Activated CD4-positive, alpha-beta T cell treated with anti-CD3 and anti-CD28 coated beads, Interleukin-2, amount 50 U/mL, for 4 hours (primary cell): ENCODE measurements around the gene SYNC.

Experiments used
- DNase-seq, 2 experiments: peaks; one replicate each; pipeline ENCODE4 v3.0.0-alpha.2; 2020

The SYNC gene

DNA sequence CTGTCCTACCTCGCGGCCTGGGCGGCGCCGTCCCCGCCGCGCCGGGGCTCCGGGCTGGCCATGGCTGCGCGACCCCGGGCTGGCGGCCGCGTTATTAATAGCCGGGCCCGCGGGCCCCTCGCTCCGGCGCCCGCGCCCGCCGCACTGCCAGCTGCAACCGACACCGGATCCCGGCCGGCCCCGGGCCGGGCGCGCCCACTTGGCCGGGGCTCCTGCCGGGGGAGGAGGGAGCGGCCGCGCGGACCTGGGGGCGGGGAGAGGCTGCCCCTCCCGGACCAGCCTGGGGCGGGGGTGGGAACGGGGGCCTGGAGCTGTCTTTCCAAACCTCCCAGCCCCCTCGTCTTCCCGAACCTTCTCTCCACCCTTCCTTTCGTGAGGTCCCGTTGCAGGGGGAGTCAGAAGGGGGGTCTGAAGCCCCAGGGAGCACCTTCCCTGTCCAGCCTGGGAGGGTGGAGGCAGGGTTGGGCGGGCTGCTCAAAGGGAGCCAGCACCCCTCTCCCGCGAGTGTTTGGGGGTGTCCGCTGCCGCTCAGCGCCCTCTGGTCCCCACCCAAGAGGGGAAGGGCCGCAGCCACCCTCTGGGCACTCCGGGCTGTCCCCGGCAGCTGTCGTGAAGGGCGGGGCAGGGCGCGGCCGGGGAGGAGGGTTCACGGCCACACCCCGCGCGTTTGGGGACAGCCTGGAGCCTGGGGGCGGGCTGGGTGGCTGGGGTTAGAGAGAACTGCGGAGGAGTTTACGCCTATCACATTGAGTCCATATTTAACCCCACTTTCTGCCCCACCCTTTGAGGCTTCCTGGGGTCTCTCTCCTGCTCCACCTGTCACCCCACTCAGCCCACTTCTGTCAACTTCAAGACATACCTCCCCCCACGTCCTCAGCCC lies at the start of gene SYNC:
TSS of gene SYNC (minus strand) at position 172 of the 880 bp plus-strand sequence. CDS start at position 62, 110 bp downstream.
- DNase-seq: no peak

DNA sequence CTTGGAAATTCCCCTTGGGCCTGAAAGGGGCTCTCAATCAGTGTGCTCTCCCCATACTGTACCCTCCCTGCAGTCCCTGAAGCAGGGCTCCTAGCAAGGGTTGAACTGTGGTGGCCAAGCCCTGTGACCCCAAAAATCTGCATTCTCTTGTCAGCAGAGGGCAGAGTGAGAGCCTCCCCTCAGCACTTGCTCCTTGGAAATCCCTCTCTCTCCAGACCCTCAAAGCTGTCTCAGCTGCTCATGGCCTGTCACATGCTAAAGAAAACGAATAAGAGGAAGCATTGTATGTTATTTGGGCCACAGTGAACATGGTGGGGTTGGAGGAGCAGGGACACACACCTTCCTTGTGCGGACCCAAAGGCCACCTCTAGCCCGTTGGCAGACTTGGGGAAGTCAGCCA lies 47.2 kb upstream of the SYNC start:
- no peak for DNase-seq

DNA sequence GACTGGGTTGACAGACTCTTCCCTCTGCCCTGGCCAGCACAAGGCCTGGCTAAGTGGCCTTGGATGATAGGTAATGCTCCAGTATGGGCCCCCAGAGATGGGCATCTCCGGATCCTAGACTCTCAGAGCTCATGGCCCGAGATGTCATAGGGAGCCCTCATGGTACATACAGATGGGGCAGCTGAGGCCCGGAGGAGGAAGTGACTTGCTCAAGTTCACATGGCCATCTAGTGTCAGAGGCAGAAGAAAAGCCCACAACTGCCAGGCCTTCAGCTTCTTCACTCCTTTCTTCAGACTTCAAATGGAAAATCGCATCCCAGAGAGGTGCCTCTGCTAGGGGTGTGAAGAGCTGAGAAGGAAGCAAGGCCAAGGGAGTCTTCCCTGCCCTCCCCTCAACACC lies 46.8 kb upstream of the SYNC start:
- no peak for DNase-seq

DNA sequence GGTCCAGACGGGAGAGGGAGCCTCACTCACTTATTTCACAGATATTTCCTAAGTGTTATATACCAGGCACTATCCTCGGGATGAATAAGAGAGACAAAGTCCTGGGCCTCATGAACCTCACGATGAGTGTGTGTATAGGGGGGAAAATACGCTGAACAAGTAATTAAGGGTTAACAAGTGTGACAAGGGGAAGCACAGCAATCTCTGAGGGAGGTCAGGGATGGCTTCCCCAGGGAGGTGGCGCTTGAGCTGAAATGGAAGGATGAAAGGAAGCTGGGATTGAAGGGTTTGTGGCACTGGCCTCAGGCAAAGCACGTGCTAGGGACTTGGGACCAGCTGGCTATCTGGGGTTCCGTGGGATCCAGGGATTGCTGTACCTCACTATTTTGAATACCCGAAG lies 46.4 kb upstream of the SYNC start:
- no peak for DNase-seq

DNA sequence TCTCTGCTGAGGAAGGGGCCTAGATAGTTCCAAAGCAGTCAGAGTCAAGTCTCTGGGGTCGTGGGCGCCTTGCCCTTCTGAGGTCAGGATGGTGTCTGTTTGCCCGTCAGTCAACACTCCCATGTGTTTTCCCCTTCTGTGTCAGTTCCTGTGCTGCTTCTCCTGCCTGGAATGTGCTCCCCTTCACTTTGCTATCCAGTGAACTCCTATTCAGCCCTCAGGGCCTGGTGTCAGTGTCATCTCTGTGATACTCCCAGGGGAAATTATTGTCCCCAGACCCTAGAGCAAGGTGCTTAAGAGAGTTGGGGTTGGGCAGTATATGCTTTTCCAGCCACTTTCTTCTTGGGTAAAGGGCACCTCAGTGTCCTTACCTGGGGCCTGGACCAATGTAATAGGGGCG lies 45.8 kb upstream of the SYNC start:
- DNase-seq: no peak

DNA sequence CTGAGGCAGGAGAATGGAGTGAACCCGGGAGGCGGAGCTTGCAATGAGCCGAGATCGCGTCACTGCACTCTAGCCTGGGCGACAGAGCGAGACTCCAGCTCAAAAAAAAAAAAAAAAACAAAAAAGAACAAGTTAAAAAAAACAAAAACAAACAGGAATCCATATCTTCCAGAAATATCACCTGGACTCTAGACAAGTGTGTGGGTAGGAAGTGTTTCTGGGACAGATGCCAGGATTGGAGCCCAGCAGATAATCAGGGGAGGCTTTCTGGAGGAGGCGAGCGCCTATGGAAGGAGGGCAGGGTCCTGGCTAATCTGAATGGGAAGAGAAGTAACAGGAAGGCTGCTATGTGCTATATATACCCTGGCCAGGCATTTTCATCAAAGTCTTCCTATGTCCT lies 43.6 kb upstream of the SYNC start:
- no peak for DNase-seq

DNA sequence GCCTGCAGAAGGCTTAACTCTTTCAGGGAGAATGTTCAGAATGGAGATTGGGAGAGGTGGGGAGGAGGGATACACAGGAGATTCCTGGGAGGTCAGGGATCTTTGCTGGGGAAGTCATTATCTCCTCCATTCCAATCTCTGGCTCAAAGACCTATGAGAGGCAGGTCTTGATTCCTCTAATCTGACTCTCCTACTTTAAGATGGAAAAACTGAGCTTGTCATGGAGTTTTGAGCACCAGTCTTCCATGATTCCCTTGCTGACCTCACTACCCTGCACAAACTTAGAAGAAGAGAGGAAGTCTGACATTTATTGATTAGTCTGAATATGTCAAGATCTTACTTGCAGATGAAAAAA lies 41.5 kb upstream of the SYNC start:
- no peak for DNase-seq

DNA sequence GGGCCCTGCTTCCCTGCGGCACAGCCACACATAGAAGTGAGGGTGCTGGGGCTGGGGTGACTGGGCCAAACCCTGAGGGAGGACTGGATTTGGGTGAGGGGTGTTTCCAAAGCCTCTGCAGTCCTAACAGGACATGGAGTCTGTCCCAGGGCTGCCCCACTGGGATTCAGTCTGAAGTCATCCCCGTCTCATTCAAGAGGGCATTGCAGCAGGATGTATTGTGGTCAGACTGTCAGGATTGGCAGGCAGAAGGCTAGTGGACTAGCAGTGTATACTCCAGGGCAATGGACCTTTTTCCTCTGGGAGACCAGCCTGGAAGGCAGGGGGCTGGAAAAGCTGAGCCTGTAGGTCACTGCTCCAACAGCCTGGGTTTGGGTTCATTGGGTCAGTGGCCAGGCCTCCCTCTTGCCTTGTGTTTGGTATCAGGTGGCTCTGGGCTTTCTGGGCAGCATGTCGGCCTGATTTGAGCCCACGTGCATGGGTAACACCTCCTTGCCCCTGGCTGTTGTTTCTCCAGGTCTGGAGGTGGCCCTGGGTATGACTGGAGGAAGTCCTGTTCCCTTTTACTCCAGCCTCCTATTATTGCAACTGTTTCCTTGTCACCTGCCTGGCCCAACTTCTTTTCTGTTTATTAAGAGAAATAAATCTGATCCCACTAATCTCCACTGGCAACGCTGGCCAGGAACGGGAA lies 41.0 kb upstream of the SYNC start:
- no peak for DNase-seq

DNA sequence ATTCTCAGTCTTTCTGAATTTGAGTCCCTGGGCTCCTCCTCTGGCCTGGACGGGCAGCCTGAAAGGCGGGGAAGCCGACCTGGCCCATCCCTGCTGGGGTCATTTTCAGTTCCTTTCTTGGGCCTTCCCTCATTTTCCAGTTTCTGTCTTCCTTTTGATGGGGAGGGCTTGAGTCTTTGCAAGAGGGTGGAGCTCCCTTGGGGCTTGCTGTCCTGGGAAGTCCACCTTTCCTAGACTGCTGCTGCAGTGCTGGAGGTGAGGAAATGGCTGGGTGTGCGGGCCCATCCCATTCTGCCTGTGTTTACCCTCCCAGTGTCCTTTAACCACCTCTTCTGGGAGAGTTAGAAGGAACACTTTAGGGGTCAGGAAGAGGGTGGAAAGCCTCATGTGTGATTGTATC lies 40.4 kb upstream of the SYNC start:
- DNase-seq: no peak

DNA sequence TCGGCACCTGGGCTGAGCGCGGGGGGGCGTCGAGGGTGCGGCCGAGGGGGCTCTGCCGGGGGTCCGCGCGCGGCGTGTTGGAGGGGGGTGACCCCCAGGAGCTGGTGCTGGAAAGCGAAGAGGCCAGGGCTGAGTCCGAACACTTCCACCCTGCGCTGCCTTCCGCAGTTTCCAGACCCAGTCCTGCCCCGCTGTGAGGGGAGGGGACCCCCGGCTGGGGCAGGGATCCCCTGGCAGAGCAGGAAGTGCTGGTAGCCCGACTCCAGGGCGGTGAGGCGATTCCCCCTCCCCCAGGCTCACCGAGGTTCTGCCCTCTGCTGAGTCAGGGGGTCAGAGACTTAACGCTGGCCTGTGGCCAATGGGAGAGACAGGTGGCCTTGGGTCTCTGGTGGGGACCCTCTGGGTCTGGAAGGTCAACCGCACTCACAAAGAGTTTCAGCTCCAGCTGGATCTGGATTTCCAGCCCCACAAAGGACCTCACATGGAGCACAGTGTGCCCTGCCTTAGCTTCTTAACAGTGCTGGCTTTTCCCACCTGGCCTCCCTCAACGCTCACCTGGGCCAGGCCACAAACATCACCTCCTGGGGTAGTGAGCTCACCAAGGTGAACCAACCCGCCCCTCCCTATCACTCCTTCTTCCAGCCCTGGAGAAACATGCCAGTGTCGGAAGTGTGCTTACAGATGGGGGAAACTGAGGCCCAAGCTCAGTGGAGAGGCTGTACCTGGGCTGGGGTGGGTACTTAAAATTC lies 39.8 kb upstream of the SYNC start:
- DNase-seq: no peak

DNA sequence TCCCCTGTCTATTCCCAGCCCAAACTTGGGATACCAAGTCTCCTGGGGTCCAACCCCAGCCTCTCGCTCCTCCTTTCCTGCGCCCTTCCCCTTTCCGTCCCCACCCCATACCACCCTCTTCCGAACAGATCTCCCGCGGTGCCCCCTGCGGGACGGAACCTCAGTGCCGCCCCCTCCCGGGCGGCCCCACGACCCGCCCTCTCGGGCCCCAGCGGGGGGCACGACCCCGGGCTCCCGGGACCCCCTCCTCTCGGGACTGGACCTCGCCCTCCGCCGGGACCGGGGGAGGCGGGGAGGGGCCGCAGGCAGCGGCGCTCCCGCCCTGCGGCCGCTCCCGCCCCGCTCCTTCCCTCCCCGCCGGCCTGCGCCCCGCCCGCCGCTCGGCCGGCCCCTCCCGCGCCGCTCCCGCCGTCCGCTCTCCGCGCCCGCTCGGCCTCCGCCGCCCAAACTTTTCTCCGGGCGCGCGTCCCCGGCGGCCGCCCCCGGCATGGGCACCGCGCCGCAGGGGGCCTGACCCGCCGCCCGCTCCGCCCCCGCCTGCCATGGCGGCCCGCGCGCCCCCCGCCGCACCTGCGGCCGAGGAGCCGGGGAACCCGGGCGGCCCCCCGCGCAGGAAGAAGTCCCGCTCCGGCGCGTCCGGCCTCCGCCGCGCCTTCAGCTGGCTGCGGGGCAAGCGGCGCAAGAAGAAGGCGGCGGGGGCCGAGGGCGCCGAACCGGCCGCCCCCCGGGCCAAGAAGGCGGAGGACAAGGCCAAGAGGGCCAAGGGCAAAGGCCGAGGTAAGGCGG lies 39.0 kb upstream of the SYNC start:
- DNase-seq: no peak

DNA sequence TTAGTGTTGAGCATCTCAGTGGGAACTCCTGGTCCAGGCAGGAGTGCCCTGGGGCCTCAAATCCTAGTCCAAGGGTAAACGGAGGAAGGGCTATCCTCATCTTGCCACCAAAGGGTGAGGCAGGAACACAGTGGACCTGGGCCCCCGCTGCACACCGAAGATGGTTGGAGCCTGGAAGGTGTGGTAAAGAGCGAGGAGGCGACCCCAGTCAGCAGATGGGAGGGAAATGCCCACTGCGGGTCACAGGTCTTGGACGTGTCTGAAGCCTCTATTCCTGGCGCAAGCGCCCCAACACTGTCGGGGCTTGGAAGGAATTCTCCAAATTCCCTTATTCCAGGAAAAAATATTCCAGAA lies 38.5 kb upstream of the SYNC start:
- DNase-seq: no peak

DNA sequence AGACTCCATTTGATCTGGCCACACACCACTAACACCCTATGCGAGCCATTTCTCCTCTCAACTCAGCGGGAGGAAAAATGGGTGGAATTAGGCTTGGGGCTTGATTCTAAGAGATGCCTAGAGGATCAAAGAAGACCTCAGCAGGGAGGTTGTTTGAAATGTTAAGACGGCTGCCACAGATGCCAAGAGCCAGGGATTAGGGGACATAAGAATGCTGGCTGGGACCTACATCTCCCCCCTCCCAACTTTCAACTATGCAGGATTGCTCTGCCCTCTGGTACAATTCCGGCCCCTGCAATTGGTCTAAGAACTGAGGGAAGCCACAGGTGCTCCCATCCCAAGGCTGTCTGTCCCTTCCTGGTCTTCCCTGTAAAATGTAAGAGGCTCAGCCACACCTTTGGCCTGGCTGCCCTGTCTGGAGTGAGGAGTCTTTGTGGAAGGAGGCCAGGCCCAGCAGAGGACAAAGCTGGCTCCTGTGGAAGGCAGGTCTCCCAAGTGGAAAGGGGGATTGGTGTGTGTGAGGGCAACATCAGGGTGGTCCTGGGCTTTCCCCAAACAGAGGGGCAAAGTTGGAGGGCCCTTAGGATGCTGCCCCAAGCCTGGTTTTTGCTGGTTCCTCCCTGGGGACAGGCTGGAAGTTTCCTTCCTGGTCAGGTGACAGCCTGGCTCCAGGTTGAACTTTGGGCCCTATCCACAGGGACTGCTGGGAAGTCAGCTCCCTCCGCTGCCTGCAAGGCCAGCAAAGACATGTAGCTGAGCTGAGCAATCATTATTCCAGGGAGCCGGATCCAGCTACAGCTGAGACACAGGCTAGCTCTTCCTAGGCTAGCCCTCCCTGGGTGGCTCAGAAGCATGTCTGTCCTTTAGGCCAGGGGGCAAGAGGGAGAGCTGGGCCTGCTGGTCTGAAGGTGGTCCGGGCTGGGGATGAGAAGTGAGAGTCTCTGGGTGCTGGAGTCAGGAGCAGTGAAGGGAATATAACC lies 34.5 kb upstream of the SYNC start:
- no peak for DNase-seq

DNA sequence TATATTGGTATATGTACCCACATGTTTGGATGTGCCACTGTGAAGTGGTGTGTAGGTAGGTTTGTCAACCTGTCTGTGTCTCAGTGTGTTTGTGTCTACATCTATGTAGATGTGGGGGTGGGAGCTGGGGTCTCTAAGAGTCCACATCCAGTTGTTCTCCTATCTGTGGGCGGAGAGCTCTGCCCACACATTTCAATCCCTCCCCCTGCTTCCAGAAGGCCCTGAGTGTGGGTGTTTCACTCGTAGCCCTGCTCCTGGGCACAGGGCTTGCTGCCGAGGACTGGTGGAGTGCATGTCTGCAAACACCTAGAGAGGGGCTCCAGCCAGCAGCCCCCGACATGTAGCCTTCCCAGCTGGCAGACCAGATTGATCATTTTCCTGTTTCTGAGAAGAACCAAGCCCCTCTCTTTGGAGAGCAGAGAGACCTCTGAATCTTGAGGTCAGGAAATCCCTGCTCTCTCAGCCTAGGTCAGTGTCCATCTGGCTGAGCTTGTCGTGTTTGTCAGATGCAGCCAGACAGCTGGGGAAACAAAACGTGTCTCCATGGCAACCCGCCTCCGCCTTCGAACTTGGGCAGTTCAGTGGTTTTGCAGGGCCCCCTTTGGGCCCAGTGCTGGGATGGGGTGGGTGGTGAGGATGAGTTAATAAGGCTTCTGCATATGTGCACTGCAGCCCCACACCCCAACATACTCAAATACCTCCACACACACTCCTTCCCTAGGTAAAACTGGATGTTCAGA lies 31.2 kb upstream of the SYNC start:
- no peak for DNase-seq

DNA sequence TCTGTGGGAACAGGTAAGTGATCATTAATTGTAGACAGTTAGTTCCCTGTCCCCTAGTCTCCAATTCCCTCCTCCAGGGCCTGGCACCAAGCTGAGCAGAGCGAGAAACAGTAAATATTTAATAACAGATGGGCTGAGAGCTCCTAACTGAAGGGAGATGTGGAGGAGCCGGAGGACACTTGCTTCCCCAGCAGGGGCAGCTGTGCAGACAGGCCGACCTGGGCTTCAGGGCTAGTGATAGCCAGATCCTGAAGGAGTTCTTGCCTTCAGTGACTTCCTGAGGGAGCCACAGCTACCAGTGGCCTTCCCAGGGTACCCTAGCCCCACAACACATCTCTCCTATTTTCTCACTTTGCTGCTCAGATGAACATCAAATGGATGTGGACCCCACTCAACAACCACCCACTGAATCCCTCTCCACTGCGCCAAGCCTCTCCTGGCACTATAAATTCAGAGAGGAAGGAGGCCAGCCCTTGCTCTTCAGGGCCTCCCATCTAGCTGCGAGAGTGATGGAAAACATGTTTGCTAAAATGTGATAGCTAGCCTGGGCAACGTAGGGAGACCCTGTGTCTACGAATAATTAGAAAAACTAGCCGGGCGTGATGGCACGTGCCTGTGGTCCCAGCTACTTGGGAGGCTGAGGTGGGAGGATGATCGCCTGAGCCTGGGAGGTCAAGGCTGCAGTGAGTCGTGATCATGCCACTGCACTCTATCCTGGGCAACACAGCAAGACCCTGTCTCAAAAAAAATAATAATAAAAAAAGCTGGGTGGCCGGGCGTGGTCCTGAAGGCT lies 26.9 kb upstream of the SYNC start:
- DNase-seq: no peak

DNA sequence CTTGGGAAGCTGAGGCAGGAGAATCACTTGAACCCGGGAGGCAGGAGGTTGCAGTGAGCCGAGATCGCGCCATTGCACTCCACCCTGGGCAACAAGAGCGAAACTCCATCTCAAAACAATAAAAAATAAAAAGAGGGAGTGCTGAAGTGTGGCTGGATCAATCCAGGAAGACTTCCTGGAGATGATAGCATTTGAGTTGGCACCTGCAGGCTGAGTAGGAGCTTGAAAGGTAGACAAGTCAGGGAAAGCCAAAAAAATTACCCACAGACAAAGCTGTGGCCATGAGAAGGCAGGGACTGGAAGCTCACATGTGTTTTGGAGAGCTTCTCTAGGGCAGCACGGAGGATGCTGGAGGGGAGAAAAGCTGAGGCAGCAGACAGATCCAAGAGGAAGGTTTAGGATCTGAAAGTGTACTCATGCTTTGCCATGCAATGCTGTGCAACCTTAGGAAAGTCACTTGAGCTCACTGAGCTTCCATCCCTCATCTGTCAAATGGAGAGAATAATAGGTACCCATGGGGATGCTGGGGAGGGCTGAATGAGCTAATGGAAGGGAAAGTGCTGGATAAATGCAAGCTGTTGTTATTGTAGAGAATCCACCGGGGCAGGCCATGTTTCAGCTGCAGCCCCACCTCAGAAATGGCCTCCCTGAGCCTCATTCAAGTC lies 26.0 kb upstream of the SYNC start:
- DNase-seq: no peak

DNA sequence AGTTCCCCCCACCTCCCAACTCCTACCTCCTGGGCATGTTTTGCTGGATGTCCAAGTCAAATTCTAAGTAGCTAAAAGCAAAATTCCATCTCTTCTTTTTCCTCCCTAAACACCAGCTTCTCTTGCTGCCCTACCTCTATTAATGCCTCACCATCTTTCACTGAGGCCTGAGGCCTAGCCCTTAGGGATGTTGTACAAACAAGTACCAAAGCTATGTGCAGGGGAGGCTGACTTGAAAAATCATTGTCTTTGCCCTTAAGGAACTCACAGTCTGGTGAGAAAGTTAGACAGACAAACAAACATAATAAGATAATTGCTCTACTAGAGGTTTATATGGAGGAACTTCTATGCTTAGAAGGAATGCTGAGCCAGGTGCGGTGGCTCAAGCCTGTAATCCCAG lies 25.3 kb upstream of the SYNC start:
- no peak for DNase-seq

DNA sequence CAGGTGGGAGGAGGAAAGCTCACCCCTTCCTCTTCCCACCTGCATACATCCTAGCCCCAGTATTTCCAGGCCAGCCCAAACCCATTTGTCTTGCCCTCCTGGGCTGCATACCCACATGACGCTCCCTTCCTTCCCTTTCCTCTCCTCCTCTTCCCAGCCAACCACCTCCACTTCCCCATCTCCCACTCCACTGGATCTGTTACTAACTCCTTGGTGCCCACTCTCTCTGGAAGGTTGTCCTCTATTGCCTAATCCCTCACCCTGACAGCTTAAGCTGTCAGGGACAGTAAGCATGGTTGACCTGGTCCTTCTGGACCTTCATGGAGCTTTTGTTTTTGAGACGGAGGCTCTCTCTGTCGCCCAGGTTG lies 23.0 kb upstream of the SYNC start:
- no peak for DNase-seq
